HS-5 (cell line): ENCODE data around the gene CACNA1B.
"Not testable (repeated sequence)": the region's sequence is repeated elsewhere in the genome, so short reads cannot be mapped to it uniquely, and the experiment has no call there.

Experiments
- DNase-seq: peaks from one replicate; pipeline ENCODE4 v3.0.0-alpha.2; 2012; ENCODE audit warnings: low read depth

Gene CACNA1B

DNA sequence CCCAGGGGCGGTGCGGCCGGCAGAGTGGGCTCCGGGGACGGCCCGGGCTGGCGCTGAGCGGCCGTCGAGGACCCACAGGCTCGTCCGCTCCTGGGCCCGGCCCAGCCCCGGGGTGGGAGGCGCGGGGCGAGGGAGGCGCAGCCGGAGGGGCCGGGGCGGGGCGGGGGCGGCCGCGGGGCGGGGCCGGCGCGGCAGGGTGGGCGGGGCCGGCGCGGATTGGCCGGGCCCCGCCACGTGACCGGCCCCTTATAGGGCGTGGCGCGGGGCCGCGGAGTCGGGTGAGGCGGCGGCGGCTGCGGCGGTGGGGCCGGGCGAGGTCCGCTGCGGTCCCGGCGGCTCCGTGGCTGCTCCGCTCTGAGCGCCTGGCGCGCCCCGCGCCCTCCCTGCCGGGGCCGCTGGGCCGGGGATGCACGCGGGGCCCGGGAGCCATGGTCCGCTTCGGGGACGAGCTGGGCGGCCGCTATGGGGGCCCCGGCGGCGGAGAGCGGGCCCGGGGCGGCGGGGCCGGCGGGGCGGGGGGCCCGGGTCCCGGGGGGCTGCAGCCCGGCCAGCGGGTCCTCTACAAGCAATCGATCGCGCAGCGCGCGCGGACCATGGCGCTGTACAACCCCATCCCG lies at the start of gene CACNA1B:
CACNA1B (plus strand) TSS at position 277 of the 617 bp plus-strand sequence; CDS start at position 429, 152 bp downstream.
- DNase-seq: not testable (repeated sequence)

DNA sequence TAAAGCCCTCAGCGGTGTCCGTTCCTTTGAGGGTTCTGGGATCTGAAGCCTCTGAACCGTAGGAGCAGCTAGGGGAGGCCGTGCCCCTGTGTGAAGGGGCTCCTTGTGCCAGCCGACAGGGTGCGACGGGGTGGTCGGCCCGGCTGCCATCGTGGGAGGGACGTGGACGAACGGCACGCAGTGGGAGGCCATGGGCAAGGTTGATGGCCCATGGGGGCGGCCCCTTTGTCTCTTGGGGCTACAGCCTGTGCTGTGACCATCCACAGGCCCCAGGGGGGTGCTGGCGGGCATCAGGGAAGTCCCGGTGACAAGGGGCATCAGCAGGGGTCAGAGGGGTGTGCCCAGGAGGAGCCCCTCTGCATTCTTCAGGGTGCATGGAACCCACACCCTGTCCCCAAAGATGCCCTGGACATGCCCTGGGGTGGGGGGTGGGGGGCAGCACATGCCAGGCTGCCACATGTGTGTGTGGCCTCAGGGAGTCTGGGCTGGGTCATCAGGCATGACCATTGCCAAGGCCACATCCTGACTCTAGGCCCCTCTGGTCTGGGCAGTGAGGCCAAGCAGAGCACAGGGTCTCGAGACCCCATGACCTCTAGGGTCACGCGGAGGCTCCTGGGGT lies 49.6 kb upstream of the CACNA1B start:
- no peak for DNase-seq

GRCh38 chr9:137828527-137829259 lies 48.9 kb upstream of the CACNA1B start:
- DNase-seq: no peak

DNA sequence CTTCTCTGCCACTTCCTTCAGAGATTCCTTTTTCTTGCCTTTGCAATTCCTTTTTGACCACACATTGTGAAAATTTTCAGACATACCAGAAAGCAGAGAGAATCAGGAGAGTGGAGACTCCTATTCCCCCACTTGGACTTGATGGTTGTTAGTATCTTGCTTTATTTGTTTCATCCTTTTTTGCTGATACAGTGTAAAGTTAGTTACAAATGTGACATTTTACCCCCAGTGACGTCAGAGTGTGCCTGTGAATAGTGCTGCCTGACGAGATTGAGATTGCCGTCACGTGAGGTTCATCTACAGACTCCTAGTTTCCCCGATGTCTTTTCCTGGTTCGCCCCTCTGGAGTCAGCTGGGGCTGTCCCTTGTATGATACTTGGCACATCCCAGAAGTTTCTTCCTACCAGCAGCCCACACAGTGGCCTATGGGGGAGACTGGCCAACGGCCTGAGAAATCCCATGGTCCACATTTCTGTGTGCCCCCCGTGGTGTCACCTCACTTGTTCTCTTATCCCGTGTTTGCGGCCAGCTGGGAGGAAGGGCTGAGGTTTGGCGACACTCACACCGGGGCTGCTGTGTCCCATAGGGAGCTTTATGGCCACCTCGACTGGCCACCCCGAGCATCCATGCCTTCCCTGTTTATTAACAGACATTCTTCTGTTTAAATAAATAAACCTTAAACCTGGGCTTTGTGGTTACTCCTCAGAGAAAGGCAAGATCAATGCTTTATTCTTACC lies 48.2 kb upstream of the CACNA1B start:
- DNase-seq: no peak

- no peak for DNase-seq
Measured at GRCh38 chr9:137832191-137832700, 45.3 kb upstream of the CACNA1B start.

DNA sequence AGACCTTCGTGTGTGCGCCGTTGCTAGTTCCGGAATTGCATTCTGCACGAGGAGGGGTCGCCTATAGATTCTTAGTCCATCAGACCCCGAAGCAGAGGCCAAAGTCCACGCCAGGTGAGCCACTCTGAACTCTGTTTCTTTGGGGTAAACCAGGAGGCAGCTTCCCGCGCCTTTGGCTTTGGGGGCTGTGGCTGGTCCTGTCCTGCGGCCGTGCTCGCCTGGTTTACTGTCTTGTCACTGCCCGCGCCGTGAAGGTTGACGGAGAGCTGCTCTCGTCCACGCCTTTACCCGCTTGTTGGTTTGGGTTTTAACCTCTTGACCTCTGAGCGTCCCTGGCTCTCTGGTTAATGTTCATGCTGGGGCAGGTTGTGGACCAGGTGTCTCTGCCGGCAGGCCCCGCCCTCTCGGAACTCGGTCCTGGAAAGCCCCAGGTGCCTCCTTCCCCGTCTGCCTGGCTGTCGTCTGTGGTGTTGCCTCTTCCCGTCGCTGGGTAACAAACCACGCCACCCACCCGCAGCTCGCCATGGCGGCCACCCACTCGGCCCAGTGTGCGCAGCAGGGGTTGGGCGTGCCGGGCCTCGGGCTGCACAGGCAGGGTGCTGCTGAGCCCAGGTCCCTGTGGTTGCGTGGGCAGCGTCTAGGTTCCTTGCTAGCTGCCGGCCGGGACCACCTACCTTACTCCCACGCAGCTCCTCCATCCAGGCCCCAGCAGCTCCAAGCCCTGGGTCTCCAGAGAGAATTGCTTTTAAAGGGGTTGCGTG lies 44.6 kb upstream of the CACNA1B start:
- DNase-seq: no peak

- no peak for DNase-seq
Measured at GRCh38 chr9:137833721-137834613, 43.6 kb upstream of the CACNA1B start.

DNA sequence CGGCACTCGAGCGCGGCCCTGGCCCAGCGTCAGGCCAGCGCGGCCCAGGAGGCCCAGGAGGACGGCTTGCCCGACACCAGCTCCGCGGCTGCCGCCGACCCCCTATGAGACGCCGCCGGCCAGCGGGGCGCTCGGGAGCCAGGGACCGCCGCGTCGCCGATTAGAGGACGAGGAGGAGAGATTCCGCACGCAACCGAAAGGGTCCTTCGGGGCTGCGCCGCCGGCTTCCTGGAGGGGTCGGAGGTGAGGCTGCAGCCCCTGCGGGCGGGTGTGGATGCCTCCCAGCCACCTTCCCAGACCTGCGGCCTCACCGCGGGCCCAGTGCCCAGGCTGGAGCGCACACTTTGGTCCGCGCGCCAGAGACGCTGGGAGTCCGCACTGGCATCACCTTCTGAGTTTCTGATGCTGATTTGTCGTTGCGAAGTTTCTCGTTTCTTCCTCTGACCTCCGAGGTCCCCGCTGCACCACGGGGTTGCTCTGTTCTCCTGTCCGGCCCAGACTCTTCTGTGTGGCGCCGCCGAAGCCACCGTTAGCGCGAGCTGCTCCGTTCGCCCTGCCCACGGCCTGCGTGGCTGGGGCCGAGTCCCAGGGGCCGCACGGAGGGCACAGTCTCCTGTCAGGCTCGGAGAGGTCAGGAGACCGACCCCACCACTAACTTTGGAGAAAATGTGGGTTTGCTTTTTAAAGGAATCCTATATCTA lies 42.6 kb upstream of the CACNA1B start:
- DNase-seq: no peak

DNA sequence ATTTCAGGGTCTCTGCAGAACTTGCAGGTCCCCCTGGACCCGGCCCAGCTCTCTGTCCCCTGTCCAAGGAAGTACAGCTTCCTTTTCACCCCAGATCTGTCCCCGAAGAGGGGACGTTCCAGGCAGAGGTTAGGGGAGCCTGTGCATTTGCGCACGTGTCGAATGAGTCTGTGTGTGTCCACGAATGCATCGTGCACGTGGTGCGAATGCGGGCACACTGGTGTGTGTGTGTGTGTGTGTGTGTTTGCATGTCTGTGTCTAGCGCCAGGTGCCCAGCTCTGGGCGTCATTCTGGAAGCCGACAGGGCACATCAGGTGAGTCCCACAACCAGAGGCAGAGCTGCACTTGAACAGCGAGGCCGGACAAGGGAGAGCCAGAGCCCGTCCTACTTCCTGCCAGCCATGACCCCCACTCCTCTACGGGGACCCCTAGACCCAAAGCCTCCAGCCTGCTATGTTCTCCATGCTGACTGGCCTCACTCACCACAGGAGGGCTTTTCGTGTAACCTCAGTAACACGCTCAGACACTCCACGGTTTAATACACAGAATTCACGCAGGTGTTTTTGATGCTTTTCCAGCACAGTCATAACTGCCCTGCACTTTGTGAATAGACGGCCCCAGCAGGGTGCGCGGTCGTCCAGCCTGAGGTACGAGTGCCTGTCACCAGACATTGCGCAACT lies 41.3 kb upstream of the CACNA1B start:
- no peak for DNase-seq

DNA sequence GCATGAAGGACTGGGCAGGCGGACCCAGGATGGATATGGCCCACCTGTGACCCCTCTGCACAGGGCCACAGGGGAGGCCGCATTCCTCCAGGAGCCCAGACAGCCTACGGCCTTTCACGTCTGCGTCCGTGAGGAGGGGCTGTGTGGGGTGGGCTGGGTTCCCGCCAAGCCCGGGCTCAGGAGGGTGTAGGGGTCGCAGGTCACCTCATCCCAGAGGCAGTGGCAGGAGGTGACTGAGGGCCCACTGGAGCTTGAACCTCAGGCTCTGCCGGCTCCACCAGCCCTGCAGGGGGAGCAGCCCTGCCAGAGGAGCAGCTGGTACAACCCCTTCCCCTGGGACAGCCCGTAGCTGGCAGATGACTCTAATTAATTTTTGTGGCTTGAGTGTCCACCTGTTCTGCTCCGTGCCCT lies 40.7 kb upstream of the CACNA1B start:
- no peak for DNase-seq

- DNase-seq: no peak
Measured at GRCh38 chr9:137837345-137838278, 40.0 kb upstream of the CACNA1B start.

GRCh38 chr9:137838576-137838975 lies 39.0 kb upstream of the CACNA1B start:
- DNase-seq: no peak

DNA sequence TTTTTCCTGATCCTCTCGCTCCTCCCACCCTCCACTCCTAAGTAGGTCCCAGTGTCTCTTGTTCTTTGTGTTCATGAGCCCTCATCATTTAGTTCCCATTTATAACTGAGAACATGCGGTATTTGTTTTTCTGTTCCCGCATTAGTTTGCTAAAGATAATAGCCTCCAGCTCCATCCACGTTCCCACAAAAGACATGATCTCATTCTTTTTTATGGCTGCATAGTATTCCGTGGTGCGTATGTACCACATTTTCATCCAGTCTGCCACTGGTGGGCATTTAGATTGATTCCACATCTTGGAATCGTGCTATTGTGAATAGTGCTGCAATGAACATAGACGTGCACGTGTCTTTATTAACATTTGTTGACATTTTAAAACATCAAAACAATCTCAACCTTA lies 34.2 kb upstream of the CACNA1B start:
- DNase-seq: no peak

DNA sequence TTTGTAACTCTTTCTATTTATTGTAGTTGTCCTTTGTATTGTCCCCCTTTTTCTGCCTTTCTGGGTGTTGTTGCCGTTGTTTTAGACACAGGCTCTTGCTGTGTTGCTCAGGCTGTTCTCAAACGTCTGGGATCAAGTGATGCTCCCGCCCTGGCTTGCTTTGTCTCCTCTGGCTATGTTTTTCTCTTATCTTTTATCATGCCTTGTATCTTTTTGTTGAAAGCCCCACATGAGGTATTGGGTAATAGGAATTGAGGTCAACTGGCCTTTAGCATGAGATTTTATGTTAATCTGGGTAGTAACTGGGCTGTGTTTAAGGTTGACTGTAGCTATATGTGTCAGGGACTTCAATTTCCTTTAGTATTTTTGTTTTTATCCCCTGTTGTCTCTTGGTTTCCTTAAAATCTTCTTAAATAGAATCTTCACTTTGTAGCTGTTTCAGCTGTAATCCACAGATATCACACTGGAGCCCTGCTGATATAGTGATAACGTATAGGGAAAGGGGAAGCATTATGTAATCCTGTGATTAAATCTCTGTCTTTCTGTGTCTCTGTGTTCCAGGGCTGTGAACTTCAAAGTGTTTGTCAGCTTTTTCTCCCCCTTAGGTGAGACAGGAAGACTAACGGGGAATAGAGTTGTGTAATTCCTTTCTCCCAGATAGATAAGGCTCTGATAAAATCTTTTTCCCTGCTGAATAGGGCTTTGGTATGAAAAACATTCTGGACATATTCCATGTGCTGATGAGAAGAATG lies 25.9 kb upstream of the CACNA1B start:
- DNase-seq: no peak

DNA sequence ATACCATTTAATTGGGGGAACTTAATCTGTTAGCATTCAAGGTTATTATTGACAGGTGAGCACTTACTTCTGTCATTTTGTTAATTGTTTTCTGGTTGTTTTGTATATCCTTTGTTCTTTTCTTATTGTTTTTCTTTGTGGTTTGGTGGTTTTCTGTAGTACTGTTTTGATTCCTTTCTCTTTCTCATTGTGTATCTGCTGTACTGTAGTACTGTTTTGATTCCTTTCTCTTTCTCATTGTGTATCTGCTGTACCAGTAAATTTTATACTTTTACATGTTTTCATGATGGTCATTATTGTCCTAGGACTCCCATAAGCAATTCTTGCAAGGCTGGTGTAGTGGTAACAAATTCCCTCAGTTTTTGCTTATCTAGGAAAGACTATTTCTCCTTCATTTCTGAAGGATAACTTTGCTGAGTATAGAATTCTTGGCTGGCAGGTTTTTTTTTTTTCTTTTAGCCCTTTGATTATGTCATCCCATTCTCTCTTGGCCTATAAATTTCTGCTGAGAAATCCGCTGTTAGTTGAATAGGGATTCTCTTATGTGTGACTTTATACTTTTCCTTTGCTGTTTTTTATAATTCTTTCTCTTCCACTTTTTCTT lies 24.1 kb upstream of the CACNA1B start:
- no peak for DNase-seq

DNA sequence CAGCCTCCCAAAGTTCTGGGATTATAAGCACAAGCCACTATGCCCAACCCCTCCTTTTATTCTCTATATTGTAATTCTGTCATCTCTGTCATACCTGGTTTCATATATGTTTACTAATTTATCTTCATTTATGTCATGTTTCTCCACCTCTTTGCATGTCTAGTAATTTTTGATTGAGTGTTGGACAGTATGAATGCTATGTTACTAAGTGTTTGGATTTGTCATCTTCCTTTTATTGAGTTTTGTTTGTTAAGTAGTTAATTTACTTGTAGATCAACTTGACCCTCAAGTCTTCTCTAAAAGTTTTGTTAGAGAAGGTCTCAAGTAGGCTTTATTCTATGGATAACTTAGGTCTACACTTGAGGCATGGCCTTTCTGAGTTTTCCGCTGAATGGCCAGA lies 17.2 kb upstream of the CACNA1B start:
- DNase-seq: no peak

GRCh38 chr9:137865581-137866145 lies 11.9 kb upstream of the CACNA1B start:
- DNase-seq: no peak
